Fibroblast of upper back skin (primary cell): ENCODE data around the gene CCDC97.

Experiments used
- DNase-seq: peaks from one replicate; pipeline ENCODE4 v3.0.0-alpha.2; 2013

The CCDC97 gene

DNA sequence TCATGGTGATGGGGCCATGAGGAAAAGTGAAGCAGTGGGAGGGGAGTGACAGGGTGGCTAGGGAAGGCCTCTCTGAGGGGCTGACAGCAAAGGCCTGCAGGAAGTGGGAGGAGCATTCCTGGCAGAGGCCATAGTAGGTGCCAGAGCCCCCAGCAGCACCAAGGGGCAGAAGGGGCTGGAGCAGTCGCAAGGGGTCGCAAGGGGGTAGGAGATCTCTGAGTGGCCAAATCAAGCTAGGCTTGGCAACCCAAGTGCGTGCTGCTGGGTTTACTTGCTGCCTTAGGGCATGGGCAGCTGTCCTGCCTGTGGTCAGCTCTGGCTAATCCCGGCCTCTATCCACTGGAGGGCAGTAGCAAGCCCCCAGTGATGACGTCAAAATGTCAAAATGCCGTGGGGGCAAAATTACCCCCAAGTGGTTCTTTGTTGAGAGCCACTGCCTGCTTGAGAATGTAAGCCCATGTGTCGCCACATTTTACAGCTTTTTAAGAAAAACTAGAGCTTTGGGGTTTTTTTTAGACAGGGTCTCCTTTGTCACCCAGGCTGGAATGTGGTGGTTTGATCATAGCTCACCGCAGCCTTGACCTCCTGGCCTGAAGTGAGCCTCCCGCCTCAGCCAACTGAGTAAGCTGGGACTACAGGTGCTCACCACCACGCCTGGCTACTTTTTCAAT is 11.8 kb downstream of the CCDC97 start:
- DNase-seq: peak; percentile 66

GRCh38 chr19:41322451-41322850 is 12.5 kb downstream of the CCDC97 start:
- no peak for DNase-seq

GRCh38 chr19:41323023-41323422 is 13.1 kb downstream of the CCDC97 start:
- DNase-seq: peak; percentile 63

DNA sequence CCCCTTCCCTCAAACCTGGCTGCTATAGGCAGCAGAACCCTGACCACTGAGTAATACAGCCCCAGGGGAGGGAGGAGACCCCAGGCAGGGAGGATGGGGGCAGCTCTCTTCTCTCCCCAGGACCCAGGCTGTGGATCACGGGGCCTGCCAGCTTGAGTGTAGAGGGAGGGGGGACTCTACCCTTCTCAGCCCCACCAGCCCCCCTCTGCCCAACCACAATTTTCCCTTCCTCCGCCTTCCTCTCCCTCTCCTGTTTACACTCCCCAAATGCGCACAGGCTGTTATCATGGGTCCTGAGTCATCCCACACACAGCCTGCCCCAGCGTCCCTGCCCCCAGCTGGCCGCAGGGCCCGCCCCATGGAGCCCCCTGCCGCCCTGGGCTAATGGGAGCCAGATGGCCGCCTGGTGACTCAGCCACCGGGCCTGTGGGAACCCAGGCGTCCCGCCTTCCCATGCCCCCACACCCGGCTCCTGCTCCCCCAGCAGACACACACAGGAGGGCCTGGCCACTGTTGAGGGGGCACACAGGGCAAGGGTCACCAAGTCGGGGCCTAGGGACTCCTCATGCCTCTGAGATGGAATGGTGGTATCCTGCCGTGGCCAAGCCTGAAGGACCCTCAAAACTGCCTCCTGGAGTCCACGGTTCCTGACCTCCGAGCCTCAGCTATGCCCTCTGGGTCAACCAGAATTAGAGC is 13.6 kb downstream of the CCDC97 start:
- DNase-seq: peak; percentile 98

DNA sequence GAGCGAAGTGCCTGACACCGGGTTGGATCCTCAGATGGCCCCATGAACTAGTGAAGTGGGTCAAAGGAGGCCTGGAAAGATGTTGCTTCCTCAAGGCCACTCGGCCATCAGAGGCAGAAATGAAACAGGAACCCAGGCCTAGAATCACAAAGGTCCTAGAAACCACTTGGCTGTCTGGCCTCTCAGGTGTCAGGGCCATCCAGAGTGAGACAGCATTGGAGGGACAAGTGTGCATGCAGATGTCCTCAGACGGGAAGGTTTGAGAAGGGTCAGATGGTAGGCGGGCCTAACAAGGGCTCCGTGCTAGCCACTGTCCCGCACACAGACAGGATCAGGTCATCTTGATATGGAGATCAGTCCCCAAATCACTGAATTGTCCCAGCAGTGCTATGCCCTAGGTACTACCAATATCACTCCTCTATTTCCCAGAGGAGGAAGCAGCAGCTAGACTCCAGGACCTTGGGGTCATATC is 14.3 kb downstream of the CCDC97 start:
- DNase-seq: no peak

- peak; percentile 84 for DNase-seq
Measured at GRCh38 chr19:41324921-41325639, 15.1 kb downstream of the CCDC97 start.

- no peak for DNase-seq
Measured at GRCh38 chr19:41325640-41325946, 15.6 kb downstream of the CCDC97 start.

DNA sequence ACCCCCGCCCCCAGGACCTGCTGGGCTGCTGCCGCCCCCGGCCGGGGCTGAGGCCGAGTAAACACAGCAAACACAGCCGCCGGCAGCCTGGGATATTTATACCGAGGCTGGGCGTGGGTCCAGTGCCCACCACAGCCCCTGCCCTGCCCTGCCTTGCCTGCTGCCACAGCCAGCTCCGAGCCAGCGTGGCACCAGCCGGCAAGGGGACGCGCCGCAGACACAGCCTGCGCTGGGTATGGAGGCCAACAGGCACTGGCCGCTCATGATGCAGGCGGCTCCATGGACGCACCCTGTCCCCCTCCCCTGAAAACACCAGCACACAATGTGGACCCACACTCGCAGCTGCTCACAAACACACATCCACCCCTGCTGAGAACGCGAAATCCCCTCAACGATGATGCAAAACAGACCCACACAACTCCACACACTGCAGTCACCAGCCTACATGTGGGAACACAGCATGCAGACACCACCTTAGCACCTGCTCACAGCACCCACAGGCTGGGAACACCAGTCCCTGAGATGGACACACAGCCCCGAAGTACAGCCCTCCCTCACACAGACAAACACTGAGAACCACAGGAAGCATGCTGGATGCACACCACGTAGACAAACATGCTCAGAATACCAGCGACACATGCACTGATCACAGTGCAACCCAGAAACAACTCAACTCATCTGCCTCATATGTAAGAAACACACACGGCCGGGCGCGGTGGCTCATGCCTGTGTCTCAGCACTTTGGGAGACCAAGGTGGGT is 16.2 kb downstream of the CCDC97 start:
- DNase-seq: peak; percentile 74

DNA sequence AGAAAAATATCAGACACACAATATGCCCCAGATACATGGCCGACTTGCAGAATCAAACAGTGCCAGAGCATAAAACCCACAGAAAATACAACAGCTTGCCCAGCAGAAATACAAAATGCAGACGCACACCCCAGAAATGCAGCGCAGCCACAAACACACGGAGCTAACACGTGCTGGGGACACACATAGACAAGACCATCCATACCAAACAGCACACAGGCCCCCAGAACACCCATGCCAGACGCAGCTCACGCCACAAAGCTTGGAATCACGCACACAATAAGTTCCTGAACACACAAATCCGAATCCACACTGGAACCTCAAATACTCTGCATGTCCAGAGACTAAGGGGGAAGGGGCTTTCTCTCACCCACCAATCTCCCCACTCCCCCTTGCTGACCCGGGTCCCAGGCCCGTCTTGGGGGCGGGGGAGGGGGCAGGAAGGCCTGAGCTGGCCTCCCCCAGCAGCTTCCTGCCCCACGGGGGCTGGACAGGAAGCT is 17.2 kb downstream of the CCDC97 start:
- no peak for DNase-seq

DNA sequence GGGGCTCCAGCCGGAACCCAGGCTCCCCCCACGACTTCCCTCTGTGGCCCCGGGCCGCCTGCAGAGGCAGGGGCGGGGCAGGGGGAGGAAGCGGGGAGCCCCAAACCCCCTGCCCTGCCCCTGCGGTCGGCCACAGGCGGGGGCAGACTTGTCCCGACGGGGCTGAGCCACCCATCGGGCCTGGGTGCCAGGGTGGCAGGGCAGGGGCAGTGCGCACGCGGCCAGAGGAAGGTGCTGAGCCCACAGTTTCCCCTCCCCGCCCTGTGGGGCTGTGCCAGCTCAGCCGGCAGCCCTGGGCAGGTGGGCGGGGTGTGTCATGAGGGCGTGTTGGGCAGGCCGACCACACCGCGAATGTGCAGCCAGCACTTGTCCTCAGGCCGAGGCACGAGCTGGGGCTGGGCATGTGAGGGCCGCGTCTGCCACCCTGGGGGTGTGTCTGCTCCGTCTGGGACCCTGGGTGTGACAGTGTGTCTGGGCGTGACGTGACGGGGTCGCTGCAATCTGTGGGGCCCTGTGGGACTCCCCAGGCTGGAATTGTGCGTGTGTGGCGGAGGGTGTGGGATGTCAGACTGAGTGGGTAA is 17.7 kb downstream of the CCDC97 start:
- DNase-seq: no peak

DNA sequence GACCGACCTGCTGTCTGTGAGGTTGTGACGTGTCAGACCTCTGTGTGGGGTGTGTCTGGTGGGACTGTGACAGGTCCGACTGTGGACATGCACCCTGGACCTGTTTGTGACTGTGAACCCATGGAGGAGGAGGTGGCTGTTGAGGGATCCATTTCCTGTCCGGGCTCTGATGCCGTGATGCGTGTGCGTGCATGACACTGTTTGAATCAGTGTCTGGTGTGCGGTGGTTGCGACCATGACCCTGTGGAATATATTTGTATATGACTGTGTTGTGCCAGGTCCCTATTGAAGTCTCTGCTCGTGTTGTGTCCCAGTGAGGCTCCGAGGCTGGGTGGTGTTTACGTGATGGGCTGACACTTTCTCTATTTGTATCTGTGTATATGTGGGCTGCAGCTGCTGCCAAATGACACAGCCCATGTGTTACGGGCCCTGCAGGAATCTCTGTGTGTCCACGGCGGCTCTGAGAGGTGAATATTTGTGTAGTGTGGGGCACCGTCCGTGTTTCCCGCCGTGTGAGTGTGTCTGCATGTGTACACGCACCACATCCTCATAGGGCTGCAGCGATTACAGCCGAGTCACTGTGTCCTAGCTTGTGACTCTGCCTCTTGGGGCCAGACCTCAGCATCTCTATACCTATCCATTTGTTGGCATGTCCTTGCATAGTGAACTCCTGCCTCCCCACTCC is 18.3 kb downstream of the CCDC97 start:
- DNase-seq: no peak

GRCh38 chr19:41328842-41329225 is 18.9 kb downstream of the CCDC97 start:
- DNase-seq: no peak

DNA sequence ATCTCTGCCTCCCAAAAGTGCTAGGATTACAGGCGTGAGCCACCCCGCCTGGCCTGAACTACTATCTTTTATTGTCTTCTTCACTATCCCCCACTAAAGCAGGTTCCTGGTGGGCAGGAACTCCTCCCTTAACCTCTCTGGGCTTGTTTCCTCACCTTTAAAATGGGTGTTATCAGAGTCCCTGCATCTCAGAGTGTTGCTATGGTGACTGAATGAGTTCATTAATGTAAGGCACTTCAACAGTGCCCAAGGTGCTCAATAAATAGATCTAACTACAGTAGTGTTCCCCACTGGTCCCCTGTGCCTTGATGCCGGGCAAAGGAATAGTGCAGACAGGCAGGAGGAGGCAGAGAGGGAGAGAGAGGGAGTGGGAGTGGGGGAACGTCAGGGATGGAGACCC is 20.5 kb downstream of the CCDC97 start:
- DNase-seq: no peak

DNA sequence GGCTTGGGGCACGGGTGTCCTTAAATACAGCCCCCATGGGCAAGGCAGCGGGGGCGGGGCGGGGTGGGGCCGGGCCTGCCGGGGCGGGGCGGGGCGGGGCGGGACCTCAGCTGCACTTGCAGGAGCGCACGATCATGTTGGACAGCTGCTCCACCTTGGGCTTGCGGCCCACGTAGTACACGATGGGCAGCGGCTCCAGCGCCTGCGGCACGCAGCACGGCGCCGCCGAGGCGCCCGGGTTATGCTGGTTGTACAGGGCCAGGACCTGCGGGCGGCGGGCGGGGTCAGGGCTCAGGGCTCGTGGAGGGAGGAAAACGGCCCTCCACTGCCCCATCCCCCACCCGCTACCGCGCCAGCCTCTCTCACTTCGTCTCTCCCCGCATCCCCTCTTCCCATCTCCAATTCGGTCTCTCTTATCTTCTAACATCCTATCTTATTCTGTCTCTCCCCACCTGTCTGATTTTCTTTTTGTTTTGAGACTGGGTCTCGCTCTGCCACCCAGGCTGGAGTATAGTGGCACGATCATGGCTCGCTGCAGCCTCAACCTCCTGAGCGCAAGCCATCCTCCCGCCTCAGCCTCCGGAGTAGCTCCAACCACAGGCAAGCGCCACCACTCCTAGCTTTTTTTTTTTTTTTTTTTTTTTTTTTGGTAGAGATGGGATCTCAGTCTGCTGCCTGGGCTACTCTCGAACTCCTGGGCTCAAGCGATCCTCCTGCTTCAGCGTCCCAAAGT is 21.1 kb downstream of the CCDC97 start:
- no peak for DNase-seq

DNA sequence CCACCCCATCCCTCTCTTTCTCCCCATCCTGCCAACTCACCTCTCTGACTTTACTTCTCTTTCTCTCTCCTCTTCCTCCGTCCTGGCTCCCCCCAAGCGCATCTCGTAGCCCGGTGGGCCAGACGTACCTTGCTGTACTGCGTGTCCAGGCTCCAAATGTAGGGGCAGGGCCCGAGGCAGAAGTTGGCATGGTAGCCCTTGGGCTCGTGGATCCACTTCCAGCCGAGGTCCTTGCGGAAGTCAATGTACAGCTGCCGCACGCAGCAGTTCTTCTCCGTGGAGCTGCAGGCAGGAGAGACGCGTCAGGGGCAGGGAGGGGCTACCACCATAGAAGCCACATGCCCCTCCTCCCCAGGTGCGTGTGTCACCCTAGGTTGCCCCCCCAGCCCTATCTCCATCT is 22.0 kb downstream of the CCDC97 start:
- no peak for DNase-seq

GRCh38 chr19:41332468-41332867 is 22.5 kb downstream of the CCDC97 start:
- no peak for DNase-seq

GRCh38 chr19:41334793-41335192 is 24.8 kb downstream of the CCDC97 start:
- no peak for DNase-seq

GRCh38 chr19:41335467-41335866 is 25.5 kb downstream of the CCDC97 start:
- no peak for DNase-seq

DNA sequence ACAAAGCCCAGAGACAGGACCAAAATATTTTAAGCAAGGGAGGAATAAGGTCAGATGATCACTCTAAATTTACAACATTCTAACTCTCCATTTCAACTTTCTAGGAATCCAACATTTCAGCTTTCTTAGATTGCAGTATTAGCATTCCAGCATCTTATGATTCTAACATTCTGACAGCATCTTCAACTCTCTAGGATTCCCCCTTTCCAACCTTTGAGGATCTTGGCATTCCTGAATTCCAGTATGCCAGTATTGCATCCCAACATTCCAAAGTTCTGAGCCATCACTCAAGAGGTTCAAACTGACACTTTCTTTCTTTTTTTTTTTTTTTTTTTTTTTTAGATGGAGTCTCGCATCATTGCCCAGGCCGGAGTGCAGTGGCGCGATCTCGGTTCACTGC is 30.0 kb downstream of the CCDC97 start:
- DNase-seq: peak; percentile 83

DNA sequence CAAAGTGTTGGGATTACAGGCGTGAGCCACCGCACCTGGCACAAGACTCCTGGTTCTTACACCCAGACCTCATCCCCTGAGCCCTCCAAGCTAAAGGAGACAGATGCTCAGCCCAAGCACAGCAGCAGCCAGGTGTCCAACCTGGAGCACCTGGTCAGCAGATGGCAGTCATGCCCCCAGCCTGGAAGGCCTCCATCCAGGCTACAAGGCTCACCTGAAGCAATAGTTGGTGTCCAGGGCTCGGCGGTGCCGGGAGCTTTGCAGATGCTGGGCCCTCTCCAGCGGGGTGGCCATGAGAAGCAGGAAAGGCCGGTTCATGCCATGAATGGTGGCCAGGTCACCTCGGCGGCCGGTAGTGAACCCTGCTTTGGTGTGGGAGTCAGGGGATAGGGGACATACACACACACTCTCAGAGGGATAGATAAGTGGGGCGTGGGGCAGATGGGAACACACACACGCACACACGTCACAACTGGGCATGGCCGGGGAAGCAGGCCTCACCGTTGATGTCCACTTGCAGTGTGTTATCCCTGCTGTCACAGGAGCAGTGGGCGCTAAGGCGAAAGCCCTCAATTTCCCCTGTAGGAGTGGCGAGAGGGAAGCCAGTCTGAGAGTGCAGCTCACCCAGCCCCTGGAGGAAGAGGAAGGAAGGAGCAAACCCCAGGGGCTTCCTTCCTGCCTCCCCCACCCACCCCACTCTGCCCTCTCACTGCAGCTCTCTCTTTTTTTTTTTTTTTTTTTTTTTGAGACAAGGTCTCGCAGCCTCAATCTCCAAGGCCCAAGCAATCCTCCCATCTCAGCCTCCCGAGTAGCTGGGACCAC is 31.9 kb downstream of the CCDC97 start:
- no peak for DNase-seq

GRCh38 chr19:41344162-41344561 is 34.2 kb downstream of the CCDC97 start:
- no peak for DNase-seq
